RCC 7860 (cell line): ENCODE data around the gene PABPC1L.
"Not testable (repeated sequence)": the region's sequence is repeated elsewhere in the genome, so short reads cannot be mapped to it uniquely, and the experiment has no call there.

Experiments
- DNase-seq: peaks from one replicate; pipeline ENCODE4 v3.0.0-alpha.2; 2015; ENCODE audit warnings: low spot score
- FAIRE-seq: peaks from 2 replicates; lab custom pipeline; 2012; peaks lifted over from hg19 to GRCh38; lab: Jason Lieb, UNC

PABPC1L gene

GRCh38 chr20:44909872-44910689 is at the start of gene PABPC1L:
Gene PABPC1L, plus strand, starts transcription at chr20:44910060. Its CDS starts 84 bp downstream, at chr20:44910144.
- DNase-seq = peak; percentile 41
- FAIRE-seq = no peak

- no peak for FAIRE-seq
- peak; percentile 30 for DNase-seq
Observed at GRCh38 chr20:44861531-44862006, 48.3 kb upstream of the PABPC1L start.

GRCh38 chr20:44862286-44862685 is 47.6 kb upstream of the PABPC1L start:
- DNase-seq (no peak), FAIRE-seq (no peak)

- FAIRE-seq, DNase-seq: not testable (repeated sequence)
Observed at GRCh38 chr20:44863365-44864084, 46.3 kb upstream of the PABPC1L start.

GRCh38 chr20:44864493-44864892 is 45.4 kb upstream of the PABPC1L start:
- DNase-seq, FAIRE-seq: not testable (repeated sequence)

GRCh38 chr20:44866703-44867335 is 43.0 kb upstream of the PABPC1L start:
- DNase-seq (no peak), FAIRE-seq (no peak)

GRCh38 chr20:44869471-44869870 is 40.4 kb upstream of the PABPC1L start:
- FAIRE-seq (no peak), DNase-seq (no peak)

GRCh38 chr20:44882360-44882759 is 27.5 kb upstream of the PABPC1L start:
- not testable (repeated sequence) for DNase-seq, FAIRE-seq

- DNase-seq (no peak), FAIRE-seq (no peak)
Observed at GRCh38 chr20:44883214-44883902, 26.5 kb upstream of the PABPC1L start.

- FAIRE-seq (no peak), DNase-seq (no peak)
Observed at GRCh38 chr20:44884907-44885391, 24.9 kb upstream of the PABPC1L start.

- DNase-seq (peak; percentile 95), FAIRE-seq (peak; percentile 86)
Observed at GRCh38 chr20:44885392-44886265, 24.2 kb upstream of the PABPC1L start, which contains the start of gene YWHAB. Gene YWHAB, plus strand, starts transcription at chr20:44885705. Its CDS starts 15,829 bp downstream, at chr20:44901534.

- FAIRE-seq (no peak), DNase-seq (no peak)
Observed at GRCh38 chr20:44886266-44886651, 23.6 kb upstream of the PABPC1L start.

- DNase-seq (no peak), FAIRE-seq (no peak)
Observed at GRCh38 chr20:44886828-44887227, 23.0 kb upstream of the PABPC1L start.

GRCh38 chr20:44887466-44887865 is 22.4 kb upstream of the PABPC1L start:
- no peak for FAIRE-seq
- DNase-seq = no peak

GRCh38 chr20:44888226-44889103 is 21.4 kb upstream of the PABPC1L start:
- DNase-seq (no peak), FAIRE-seq (no peak)

- DNase-seq = no peak
- no peak for FAIRE-seq
Observed at GRCh38 chr20:44891826-44892225, 18.0 kb upstream of the PABPC1L start.

GRCh38 chr20:44894959-44895358 is 14.9 kb upstream of the PABPC1L start:
- no peak for DNase-seq
- no peak for FAIRE-seq

- no peak for DNase-seq
- FAIRE-seq = no peak
Observed at GRCh38 chr20:44896583-44896982, 13.3 kb upstream of the PABPC1L start.

- no peak for FAIRE-seq
- DNase-seq = no peak
Observed at GRCh38 chr20:44897133-44897532, 12.7 kb upstream of the PABPC1L start.
